Stimulated activated naive CD4-positive, alpha-beta T cell (primary cell): Measurements from ENCODE around the gene ATP6V1A.

ENCODE experiments used
- DNase-seq, 6 experiments: peaks; one replicate each; lab custom pipeline; 2025; lab: John Stamatoyannopoulos, UW

Gene ATP6V1A

GRCh38 chr3:113747283-113748046 is 630 bp downstream of the ATP6V1A start:
- DNase-seq = peak in 2 of 6 experiments; percentile 25 to 33

- no peak for DNase-seq
These were observed 4.3 kb downstream of the ATP6V1A start for GRCh38 chr3:113751141-113751540.

GRCh38 chr3:113753376-113753985 is 6.6 kb downstream of the ATP6V1A start:
- DNase-seq = no peak

GRCh38 chr3:113754494-113755159 is 7.8 kb downstream of the ATP6V1A start:
- no peak for DNase-seq

- no peak for DNase-seq
These were observed 11.7 kb downstream of the ATP6V1A start for GRCh38 chr3:113758389-113759024.

GRCh38 chr3:113764698-113765097 is 17.9 kb downstream of the ATP6V1A start:
- no peak for DNase-seq

GRCh38 chr3:113769551-113769950 is 22.7 kb downstream of the ATP6V1A start:
- DNase-seq = no peak

- no peak for DNase-seq
These were observed 25.2 kb downstream of the ATP6V1A start for GRCh38 chr3:113771993-113772392.

- DNase-seq = no peak
These were observed 26.5 kb downstream of the ATP6V1A start for GRCh38 chr3:113773381-113773780.

- DNase-seq = no peak
These were observed 28.7 kb downstream of the ATP6V1A start for GRCh38 chr3:113775516-113775915.

GRCh38 chr3:113776564-113776963 is 29.7 kb downstream of the ATP6V1A start:
- DNase-seq = no peak

- no peak for DNase-seq
These were observed 36.6 kb downstream of the ATP6V1A start for GRCh38 chr3:113783463-113783862.

- DNase-seq = no peak
These were observed 37.1 kb downstream of the ATP6V1A start for GRCh38 chr3:113783980-113784379.

- no peak for DNase-seq
These were observed 44.5 kb downstream of the ATP6V1A start for GRCh38 chr3:113791381-113791780.

- no peak for DNase-seq
These were observed 47.7 kb downstream of the ATP6V1A start for GRCh38 chr3:113794526-113794925.

- DNase-seq = no peak
These were observed 48.9 kb downstream of the ATP6V1A start for GRCh38 chr3:113795693-113796092.

GRCh38 chr3:113802795-113803455 is 56.1 kb downstream of the ATP6V1A start:
- no peak for DNase-seq

- DNase-seq = no peak
These were observed 57.8 kb downstream of the ATP6V1A start for GRCh38 chr3:113804661-113805060.

- DNase-seq = no peak
These were observed 58.4 kb downstream of the ATP6V1A start for GRCh38 chr3:113805249-113805648.

- DNase-seq = no peak
These were observed 66.0 kb downstream of the ATP6V1A start for GRCh38 chr3:113812854-113813253.

GRCh38 chr3:113819866-113820265 is 73.0 kb downstream of the ATP6V1A start:
- no peak for DNase-seq

- no peak for DNase-seq
These were observed 78.3 kb downstream of the ATP6V1A start for GRCh38 chr3:113825090-113825489.
